Cardiac muscle cell (in vitro differentiated cells and primary cell): ENCODE measurements around the gene PPP2R5D. TPM values are rescaled to one million over a fixed set of nuclear protein-coding genes. Genes with fewer than 3 reads are reported as not detected.

Source experiments
- DNase-seq, 2 donors: peaks; one replicate each; pipeline versions ENCODE4 v3.0.0 to v3.0.0-alpha.2; 2010 to 2017; ENCODE audit warnings: low read depth in 1 of 2, low spot score in 1 of 2
- H3K27ac ChIP-seq: fragments of 200-600 bp; sonication (generic); 2 replicates; pipeline ENCODE4 v1.5.1; 2016
- H3K27me3 ChIP-seq: fragments of 200-600 bp; sonication (generic); 2 replicates; pipeline ENCODE4 v1.6.0; 2016; ENCODE audit warnings: control low read depth
- H3K36me3 ChIP-seq: fragments of 200-600 bp; sonication (generic); 2 replicates; pipeline ENCODE4 v1.5.1; 2016; ENCODE audit warnings: control low read depth
- H3K4me1 ChIP-seq: fragments of 200-600 bp; sonication (generic); 2 replicates; pipeline ENCODE4 v1.8.1; 2017; ENCODE audit warnings: low read depth, mild to moderate bottlenecking, mixed run types
- H3K4me3 ChIP-seq: fragments of 200-600 bp; sonication (generic); 2 replicates; pipeline ENCODE4 v1.5.1; 2016; ENCODE audit warnings: mild to moderate bottlenecking
- H3K9me3 ChIP-seq: fragments of 200-600 bp; sonication (generic); 2 replicates; pipeline ENCODE4 v1.5.1; 2017; ENCODE audit warnings: low read depth, mild to moderate bottlenecking, control low read depth
- CTCF ChIP-seq: IDR thresholded peaks from 2 replicates; pipeline ENCODE4 v1.5.1; 2012; ENCODE audit warnings: low read depth, mild to moderate bottlenecking, low read length
- polyA plus RNA-seq: library from polyadenylated mRNA; unstranded; fragments of >200 nt; fragmentation: Nextera tagmentation; extraction: Ambion mirVana; gene quantifications from 2 replicates; pipeline ENCODE4 v1.2.1, GENCODE V29; 2016
- total RNA-seq: library from RNA; depleted of rRNA; stranded (reverse); fragments of >200 nt; gene quantifications from 2 replicates; pipeline ENCODE4 v1.2.3, GENCODE V29; 2016

PPP2R5D gene
- total and polyA plus RNA-seq, 2 experiments from 2014 or later = 48.8 to 70.0 TPM

DNA sequence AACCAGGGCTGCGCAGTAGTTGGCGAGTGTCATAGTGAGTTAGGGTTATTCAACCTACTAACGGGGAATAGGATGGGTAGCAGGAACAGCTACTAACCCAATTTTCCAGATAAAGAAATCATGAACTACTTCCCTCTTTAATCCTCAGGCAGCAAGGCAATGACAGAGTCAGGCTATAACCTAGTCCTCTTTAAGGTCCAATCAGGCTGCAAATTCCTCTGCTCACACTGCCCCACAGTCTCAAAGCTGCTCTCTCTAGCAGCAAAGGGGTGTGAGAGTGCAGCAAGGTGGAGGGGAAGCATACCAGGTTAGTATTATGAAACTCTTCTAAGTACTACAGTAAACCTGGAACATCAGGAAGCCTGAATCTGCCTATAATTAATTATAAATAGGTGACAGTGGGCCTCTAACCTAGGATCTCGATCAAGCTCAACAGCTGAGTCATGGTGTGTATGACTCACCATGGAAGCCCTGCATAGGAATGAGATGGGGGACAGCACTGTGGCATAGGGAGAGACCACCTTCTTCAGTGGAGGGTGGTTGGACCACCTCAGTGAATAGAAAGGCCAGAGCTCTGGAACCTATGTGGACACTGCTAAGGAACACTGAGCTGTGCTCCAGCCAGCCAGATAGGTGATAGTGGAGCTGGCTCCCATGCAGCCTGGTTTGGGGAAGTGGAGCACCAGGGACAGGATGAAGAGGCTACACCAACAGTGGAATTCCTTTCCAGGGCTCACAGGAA is 13.3 kb upstream of the PPP2R5D start:
- Histone ChIP-seq H3K27ac (no peak overlapping the region), H3K4me3 (no peak overlapping the region), H3K9me3 (no peaks in the 10 kb centered on the region), H3K36me3 (peaks cover 4% of the 10 kb centered on the region), H3K4me1 (no peaks in the 10 kb centered on the region), H3K27me3 (no peaks in the 10 kb centered on the region)
- no peak for TF ChIP-seq CTCF
- no peak for DNase-seq

DNA sequence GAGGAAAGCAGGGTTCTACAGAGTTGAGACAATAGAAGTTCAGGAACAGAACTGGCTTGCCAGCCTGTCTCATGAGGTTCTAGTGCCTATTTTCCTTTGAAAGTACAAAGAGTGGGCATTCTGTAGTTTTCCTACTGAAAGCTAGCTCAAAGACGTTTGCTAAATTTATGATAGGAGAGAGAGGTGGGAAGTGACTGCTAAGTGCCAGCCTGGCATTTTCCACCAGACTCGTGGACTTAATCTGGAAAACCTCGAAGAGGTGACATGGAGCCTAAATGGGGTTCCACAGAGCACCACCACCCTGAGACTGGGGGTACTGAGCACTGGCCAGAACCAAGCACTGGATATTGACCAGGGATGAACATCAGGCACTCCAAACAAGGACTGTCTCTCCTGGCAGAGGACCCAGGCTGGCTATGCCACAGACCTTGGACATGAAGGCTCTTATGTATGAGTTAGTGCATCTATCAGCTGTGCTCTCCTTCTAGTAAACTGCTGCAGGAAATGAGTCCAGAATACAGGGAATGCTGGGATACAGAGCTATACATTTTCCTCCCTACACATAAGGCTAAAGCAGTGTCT is 12.5 kb upstream of the PPP2R5D start:
- peaks cover 4% of the 10 kb centered on the region for H3K36me3 ChIP-seq
- no peak for TF ChIP-seq CTCF
- no peaks in the 10 kb centered on the region for H3K9me3 ChIP-seq
- DNase-seq = no peak
- H3K27ac ChIP-seq = no peak overlapping the region
- H3K4me1 ChIP-seq = no peaks in the 10 kb centered on the region
- H3K27me3 ChIP-seq = no peaks in the 10 kb centered on the region
- no peak overlapping the region for H3K4me3 ChIP-seq

DNA sequence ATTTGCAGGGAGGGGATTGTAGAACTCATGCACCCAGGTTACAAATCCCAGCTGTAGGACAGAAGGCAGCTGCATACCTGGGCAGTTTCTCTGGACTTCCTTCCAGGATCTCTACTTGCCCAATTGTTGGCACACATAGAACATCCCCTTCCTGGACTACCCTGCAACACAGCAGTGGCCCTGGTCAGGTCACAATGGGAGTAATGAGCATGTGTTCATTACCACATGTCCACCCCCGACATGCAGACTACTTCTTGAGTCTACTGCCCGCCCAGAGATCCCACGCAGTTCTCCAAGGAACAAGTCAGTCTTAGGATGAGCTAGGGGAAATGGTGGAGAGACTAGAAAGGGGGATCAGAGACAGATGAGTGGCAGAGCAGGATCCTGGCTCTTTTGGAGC is 10.4 kb upstream of the PPP2R5D start:
- H3K9me3 ChIP-seq = no peaks in the 10 kb centered on the region
- no peak for DNase-seq
- peaks cover 5% of the 10 kb centered on the region for H3K4me1 ChIP-seq
- no peaks in the 10 kb centered on the region for H3K27me3 ChIP-seq
- TF ChIP-seq CTCF = no peak
- no peak overlapping the region for H3K27ac ChIP-seq
- peaks cover 2% of the 10 kb centered on the region for H3K36me3 ChIP-seq
- H3K4me3 ChIP-seq = no peak overlapping the region

DNA sequence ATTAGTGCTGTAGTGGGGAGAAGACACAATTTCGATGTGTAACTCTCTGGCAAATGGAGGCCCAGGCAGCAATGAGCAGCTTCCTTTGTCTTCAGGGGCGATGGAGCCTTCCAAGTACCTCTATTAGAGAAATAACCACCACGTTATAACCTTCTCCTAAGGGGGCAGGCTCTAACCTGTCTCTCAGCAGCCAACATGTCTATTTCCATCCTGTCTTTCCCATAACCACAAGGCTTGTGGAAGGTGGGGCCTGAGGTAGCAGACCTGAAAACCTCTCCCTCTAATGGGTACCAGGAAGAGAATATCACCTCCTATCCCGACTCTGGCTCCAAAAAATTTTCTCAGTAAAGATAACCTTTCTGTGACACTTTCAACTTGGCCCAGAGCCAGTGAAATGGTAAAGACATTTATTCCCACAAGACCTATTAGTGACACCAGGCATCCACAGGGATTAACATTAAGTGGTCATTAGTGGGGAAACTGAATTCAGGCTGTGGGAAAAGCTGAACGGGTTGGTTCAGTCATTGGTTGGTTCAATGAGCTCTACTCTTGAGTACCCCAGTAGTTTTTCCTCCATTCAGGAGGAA is 9.4 kb upstream of the PPP2R5D start:
- Histone ChIP-seq H3K4me1 (peaks cover 5% of the 10 kb centered on the region), H3K27me3 (no peaks in the 10 kb centered on the region), H3K36me3 (no peaks in the 10 kb centered on the region), H3K9me3 (no peaks in the 10 kb centered on the region), H3K27ac (no peak overlapping the region), H3K4me3 (no peak overlapping the region)
- no peak for DNase-seq
- TF ChIP-seq CTCF = no peak

DNA sequence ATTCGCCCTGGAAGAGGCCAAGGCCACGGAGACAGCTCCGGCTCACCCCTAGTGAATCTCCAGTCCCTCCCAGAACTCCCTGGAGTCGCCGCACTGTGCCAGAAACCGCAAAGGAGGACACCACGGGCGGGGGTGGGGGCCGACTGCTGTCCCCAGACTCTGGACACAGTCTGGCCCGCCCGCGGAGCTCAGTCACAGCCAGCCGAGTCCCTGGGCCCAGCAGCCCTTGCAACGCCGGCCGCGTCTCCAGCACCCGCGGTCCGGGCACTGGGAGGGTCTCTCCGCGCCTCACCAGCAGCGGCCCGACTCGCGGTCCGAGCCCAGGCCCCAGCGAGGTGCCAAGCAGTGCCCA is 5.9 kb upstream of the PPP2R5D start:
- no peak for TF ChIP-seq CTCF
- H3K27me3 ChIP-seq = no peaks in the 10 kb centered on the region
- H3K9me3 ChIP-seq = no peaks in the 10 kb centered on the region
- peaks cover 5% of the 10 kb centered on the region for H3K4me1 ChIP-seq
- H3K36me3 ChIP-seq = no peaks in the 10 kb centered on the region
- peak in 1 of 2 donors; percentile 22 for DNase-seq
- H3K4me3 ChIP-seq = peak overlapping the region; percentile 89
- peak overlapping the region; percentile 86 for H3K27ac ChIP-seq
